Left kidney (tissue), 2 donors: ENCODE results near the gene ASTL. TPM values are rescaled to one million over a fixed set of nuclear protein-coding genes. Genes with fewer than 3 reads are reported as not detected.
"Not testable (repeated sequence)": the region's sequence is repeated elsewhere in the genome, so short reads cannot be mapped to it uniquely, and the experiment has no call there.

Experiments used
- DNase-seq: peaks from one replicate; pipeline ENCODE4 v3.0.0-alpha.2; 2013
- polyA plus RNA-seq: library from polyadenylated mRNA; unstranded; fragments of 120-200 nt; gene quantifications from one replicate; pipeline ENCODE4 v1.2.1, GENCODE V29; 2013; ENCODE audit not compliant: insufficient read length

Gene ASTL
- polyA plus RNA-seq, 1 donor, result 0.18 TPM

DNA sequence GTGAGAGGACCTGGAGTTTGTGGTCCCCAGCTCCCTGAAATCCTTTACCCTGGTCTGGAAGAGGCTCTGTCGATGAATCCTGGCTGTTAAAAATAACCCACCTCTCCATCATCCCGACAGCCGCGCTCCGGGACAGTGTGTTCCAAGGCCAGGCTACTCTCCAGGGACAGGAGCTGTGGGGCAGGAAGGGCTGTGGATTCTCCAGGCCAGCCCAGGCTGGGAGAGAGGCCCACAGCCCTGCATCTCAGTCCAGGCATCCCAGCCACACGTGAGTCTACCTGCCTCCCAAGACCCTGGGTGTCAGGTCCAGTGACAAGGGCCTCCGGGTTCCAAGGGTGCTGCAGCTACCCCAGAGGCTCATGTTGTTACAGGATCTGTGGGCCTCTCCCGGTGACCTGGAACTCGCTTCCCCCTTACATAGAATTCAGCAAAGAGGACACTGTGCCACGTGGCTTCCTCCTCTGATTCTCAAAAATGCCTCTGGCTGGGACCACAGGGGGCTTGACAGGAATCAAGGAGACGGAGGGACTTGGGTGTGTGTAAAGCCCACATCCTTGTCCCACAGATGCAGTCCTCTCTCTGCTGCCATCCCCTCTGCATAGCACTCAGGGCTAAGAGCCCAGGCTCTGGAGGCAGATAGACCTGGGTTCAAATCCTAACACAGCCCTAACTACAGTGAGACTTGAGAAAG is 39.3 kb downstream of the ASTL start:
- no peak for DNase-seq

- DNase-seq, result no peak
Observed at GRCh38 chr2:96097951-96098823, 40.1 kb downstream of the ASTL start.

- no peak for DNase-seq
Observed at GRCh38 chr2:96097441-96097840, 40.9 kb downstream of the ASTL start.

DNA sequence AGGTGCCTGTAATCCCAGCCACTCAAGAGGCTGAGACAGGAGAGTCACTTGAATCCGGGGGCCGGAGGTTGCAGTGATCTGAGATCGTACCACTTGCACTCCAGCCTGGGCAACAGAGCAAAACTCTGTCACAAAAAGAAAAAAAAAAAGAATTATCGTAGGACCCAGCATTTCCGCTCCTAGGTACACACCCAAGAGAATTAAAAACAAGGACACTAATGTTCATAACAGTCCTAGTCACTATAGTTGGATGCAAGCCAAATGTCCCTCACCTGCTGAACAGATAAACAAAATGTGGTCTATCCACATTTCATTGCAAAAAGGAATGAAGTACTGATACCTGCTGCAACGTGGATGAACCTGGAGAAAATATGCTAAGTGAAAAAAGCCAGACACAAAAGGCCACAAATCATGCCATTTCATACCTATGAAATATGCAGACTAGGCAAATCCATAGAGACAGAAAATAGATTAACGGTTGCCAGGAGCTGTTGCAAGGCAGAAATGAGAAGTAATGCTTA is 43.1 kb downstream of the ASTL start:
- no peak for DNase-seq

- no peak for DNase-seq
Observed at GRCh38 chr2:96093528-96093927, 44.8 kb downstream of the ASTL start.

DNA sequence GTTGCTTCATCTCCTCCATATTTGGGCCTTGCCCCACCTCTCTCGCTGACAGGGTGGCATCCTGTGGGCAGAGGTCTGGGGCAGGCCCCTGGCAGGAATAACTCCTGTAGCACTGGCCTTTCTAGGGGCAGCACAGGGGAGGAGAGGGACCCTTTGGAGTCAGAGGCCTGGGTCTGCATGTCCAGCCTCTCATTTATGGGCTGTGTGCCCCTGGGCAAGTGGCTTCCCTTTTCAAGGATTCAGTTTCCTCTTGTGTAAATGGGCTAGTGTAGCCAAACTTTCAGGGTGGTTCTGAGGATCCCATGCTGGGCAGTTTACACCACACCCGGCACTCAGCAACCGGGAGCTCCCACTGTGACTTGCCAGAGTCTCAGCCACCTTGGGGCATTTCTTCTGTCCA is 45.4 kb downstream of the ASTL start:
- no peak for DNase-seq

DNA sequence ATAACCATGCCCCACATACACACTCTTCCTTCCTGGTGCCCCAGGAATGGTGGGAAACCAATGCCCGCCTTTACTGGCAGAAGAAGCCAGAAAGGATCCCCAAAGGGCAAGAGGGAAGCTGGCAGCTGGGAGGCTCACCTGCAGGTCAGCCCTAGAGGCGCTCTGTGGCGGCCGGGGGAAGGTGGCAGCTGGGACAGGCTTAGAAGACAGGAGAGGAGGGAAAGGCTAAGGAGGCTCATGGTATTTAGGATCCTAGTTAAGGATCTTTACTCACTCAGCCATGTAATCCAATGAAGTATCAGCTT is 45.8 kb downstream of the ASTL start:
- no peak for DNase-seq

DNA sequence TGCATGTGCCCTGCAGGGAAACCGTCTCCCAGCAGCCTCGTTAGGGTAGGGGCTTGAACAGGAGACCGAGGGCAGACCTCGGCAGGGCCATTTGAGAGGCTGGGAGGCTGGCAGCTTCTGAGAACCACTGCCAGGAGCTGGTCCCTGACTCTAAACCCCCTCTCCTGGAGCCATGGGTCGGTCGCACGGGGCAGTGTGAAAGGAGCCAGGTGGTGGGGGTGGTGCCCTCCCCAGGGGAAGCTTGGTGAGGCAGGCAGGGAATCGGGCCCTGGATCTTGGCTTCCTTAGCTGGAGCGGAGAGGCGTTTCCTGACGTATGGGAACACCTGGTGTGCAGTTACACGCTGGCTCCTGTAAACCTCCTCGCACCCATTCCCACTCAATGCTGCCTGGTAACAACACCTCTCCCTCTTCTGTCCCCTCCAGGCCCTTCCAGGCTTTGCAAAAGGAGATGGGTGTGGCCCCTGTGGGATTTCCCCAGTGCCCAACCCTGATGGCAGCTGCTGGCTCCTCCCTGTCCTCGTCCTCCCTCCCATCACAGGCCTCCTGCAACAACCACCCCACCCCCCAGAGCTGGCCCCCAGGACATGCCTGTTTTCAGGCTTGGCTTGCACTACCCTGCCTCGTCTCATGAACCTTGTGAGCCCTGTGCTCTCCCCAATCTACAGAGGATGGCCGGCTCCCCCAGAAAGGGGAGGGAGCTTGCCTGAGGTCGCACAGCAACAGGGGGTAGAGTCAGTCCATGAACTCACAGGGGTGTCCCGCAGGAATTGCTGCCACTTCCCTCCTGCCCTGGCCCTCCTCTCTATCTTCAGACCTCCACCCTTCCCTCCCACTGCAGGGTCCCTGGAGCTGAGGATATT is 46.4 kb downstream of the ASTL start:
- DNase-seq, result no peak

DNA sequence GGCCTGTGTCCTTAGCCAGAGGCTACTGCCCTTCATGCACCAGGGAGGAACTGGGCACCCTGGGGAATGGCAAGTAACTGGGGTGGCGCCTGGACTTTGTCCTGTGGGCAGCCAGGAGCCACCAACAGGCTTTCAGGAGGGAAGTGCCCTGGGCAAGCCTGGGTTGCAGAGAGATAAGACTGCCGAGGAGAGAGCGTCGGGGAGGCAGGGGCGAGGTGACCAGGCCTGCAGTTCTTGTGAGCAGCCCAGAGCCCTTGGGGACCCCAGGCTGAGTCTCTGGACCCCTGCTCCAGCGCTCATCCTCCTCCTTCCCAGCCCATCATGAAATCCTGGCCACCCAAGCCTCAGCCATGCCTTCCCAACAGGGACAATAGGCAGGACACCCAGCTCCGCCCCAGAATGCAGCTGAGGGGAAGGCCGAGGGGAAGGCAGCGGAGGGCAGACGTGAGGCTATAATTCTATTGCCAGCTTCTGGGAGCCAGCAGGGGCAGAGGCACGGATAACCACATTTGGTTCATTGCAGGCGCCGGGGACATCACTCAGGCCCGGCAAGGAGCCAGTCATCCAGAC is 47.1 kb downstream of the ASTL start:
- no peak for DNase-seq

- DNase-seq, result no peak
Observed at GRCh38 chr2:96090196-96090926, 47.9 kb downstream of the ASTL start.

GRCh38 chr2:96089356-96090195 is 48.7 kb downstream of the ASTL start:
- DNase-seq, result no peak

DNA sequence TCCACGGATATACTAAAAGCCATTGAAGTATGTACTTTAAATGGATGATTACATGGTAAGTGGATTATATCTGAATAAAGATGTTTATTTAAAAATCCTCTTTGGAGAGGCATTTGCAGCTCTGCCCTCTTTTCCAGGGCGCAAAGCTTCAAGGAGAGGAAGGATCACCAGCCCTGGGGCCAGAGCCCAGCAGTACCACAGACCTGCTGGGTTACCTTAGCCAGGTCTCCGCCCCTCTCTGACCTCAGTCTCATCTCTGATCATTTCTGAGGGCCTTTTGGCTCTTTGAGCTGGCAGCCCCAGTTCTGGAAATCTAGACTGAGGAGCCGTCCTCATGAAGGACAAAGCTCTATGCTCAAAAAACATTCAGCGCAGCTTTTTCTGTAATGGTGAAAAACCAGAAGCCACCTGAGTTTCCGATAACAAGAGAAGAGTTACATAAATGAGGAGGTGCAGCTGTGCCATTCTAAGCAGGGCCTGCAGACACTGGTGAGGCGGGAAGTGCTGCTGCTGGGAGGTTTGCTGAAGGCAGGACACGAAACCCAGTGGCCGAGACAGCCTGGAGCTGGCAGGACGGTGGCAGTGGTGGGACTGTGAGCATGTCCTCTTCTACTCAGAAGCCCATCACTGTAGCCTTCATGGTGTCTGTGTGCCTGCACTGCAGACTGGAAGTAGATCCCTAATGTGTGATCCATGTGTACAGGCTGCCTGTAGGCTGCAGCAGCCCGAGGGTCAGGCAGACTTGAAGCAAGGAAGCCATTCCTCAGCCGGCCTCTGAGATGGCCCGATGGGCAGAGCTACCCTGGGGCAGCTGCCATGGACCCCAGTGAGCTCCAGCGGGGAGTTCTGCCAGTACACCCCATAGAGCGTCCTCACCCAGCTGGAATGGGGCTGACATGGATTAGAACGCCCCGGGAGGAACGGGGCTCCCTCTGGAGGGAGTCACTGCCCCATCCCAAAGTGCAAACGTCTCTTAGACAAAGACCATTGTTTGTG is 49.7 kb downstream of the ASTL start:
- DNase-seq, result no peak

DNA sequence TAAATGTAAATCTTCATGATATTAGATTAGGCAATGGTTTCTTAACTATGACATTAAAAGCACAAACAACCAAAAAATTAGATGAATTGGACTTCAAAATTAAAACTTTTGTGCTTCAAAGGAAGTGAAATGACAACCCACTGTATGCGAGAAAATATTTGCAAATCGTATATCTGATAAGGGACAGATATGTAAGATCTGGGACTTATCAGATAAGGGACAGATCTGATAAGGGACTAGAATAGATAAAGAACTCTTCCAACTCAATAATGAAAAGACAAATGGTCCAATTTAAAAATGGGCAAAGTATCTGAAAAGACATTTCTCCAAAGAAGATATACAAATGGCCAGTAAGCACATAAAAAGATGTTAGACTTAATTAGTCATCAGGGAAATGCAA is 51.2 kb downstream of the ASTL start:
- DNase-seq, result no peak

GRCh38 chr2:96085541-96086355 is 52.6 kb downstream of the ASTL start:
- no peak for DNase-seq

DNA sequence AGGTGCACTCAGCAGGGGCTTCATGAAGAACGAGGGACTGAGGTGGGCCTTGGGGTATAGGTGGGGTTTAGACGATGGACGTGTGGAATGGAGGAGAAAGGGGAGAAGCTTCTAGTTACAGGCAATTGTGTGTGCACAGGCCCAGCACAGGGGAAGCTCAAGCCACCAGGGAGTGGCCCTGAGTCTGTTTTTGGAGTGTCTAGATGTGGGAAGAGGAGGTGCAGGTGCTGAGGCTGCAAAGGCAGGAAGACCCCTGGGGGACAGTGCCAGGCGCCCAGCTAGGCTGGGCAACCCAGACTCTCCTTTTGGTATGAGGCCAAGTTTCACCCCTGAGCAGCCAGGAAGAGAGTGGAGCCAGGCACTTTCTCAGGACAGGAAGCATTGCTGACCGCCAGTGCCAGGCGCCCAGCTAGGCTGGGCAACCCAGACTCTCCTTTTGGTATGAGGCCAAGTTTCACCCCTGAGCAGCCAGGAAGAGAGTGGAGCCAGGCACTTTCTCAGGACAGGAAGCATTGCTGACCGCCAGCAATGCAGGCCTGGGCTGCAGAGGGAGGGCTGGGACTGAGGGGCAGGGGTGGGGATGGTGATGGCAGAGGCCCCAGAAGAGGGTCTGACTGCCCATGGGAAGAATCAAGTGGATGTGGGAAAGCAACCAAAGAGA is 53.3 kb downstream of the ASTL start:
- DNase-seq, result not testable (repeated sequence)

DNA sequence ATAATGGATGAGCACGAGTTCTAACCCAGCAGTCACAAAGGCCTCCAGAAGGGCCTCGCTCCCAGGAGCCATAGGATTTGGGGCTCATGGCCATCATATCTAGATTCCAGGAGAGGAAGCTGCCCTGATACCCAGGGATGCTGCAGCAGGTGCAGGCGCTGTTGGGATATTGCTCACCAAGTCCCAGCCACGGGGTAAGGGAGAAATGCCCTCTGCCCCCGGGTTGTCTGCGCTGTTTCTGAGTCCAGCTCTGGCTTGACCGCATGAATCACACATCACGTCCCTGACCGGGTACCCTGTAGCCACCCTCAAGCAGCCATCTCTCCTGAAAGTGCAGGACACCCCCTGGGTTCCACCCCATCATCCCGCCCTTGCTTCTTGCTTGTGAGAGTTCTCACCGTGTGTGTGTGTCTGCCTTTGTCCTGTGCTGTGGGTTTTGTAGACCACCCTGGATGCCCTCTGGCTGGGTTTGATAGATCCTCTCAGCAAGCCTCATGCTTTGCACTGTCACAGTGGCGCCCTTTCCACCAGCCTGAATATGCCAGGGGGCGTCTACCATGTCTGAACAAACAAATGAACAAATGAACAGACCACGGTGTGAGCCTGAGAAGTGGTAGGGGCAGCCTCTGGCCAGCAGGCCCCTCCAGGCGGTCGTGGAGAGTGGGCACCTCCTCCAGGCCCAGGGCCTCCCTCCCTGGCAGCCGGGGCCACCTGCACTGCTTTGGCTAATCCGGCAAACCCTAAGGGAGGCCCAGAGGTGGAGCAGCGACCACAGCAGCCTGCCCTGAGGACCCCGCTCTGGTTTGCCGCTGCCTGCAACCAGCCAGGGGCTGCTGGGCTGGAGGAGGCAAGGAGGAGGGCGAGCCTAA is 54.1 kb downstream of the ASTL start:
- no peak for DNase-seq
